ENCODE results near the gene SOCS6.
"Not testable (repeated sequence)": the region's sequence is repeated elsewhere in the genome, so short reads cannot be mapped to it uniquely, and the experiment has no call there.

The SOCS6 gene

DNA sequence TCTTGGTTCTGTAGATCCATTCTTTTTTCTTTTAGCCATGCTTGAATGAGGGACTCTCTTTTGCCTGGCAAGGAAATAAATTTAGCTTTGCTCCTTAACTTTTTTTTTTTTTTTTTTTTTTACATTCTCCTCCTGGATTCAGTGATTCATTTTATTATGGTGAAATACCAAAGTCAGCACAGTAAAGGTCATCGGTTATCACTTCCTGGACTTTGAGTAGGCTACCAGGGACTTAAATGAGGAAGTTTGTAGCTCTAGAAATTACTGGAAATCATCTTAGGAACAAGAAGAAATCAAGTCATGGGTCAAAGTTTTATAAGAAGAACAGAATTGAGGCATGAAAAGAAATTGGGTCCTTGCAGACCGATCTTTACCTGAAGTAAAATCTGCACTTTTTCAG lies 75.0 kb downstream of the SOCS6 start:
- no peak for DNase-seq

DNA sequence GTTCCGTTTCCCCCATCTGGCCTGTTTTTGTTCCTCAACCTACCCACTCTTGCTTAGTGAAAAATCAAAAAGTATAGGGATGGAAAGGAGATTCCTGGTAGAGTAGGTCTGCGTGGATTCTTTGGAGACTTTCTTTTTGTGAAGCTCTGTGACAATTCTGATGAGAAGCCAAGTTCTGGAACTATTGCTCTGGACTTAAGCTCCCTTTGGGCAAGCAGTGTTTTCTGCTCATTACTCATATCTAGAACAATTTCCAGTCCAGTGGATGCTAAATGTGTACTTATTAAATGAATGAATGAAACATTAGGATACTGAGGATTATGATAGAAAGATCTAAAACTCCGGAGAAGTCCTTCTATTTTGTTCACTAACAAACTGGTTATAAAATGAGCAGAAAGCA lies 76.5 kb downstream of the SOCS6 start:
- DNase-seq = no peak

DNA sequence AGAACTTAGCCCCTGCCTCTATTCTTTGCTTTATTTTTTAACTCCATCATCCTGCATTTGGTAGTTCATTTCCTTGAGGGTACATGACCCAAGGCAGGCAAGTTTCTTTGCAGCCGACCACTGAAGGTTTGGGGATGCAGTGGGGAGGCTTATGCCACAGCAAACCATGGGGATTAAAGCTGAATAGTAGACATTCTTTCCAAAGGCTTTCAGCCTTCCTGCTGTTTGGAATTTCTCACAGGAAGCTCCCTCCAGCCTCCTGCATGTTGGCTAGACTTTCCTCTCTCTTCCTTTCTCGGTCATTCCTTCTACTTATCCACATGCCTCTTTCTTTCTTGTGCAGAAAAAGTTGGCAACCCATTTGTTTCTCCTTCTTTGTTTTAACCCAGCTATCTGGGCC lies 77.3 kb downstream of the SOCS6 start:
- DNase-seq = no peak

DNA sequence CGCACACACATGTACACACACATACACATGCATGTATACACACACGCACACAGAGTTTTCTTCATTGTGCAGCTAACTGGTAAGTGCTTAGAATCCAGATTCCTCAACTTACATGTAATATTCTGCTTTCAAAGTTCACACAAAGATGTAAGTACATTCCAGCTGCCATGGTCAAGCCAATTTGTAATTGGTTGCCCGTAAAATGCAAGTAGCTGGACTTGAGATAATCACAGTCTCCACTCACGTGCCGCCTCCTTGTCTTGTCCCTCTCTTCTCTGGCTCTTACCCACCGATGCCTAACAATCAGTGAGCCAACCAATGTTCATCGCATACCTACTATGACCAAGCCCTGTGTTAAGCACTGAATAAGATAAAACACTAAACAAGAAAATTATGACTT lies 77.8 kb downstream of the SOCS6 start:
- no peak for DNase-seq

DNA sequence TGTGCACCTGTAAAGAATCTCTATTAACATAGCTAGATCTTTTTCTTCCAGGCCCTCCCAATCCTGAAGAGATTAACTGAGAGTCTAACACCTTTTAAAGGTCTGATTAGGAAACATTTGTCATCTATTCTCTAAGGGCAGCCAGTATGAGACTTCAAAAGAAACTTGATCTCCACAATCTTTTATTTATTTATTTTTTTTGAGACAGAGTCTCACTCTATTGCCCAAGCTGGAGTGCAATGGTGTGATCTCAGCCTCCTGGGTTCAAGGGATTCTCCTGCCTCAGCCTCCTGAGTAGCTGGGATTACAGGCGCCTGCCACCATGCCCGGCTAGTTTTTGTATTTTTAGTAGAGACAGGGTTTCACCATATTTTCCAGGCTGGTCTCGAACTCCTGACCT lies 78.5 kb downstream of the SOCS6 start:
- DNase-seq = not testable (repeated sequence)

DNA sequence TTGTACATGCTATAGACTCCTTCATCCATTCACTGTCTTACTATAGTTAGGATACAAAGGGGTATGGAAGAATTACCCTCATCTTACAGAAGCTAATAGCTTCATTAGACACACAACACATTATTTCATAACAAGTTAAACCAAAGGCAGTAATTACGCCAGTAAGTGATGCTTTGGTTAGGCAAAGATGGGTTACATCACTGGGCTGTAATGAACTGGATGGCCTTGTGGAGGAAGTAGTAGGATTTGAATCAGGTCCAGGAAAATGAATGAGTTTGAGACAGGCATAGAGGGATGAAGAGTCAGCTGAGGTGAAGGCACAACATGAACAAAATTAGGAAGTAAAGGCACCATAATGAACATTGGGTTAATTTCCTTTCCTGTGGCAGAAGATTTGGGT lies 80.1 kb downstream of the SOCS6 start:
- no peak for DNase-seq

DNA sequence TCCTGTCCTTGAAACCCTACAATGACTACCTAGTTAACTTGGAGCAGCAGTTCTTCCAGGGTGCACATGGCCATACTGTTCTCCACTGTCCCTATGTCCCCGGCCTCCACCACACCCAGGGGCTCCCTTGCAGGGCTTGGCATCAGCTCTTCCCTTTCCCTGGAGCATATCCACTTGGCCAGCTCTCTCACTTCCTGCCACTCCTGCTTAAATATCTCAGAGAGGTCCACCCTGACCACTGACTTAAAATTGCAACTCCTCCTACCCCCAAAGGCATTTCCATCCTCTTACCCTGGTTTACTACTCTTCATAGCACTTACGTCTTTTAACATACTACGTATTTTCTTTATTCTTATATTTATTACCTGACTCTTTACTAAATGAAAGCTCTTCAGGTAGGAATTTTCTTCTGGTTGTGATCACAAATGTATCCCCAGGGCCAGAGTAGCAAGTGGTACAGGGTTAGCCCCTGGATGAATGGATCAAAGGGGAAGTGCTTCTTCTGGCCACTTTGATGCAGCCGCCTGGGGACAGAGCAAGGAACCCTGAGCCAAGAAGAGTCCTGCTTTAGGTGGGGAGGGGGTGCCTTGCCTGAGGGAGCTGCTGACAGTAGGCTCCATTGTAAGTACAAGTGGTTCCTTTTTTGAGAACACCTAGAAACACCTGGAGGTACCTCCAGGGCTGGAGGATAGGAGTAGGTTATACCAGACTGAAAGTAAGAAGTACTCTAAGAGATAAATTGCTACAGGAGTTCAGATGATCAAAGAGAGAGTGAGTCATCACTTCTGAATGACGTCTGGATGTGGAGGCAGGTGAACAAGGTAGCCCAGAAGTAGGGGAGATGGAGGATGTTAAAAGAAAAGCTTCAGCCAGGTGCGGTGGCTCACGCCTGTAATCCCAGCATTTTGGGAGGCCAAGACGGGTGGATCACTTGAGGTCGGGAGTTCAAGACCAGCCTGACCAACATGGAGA lies 82.2 kb downstream of the SOCS6 start:
- DNase-seq = no peak

DNA sequence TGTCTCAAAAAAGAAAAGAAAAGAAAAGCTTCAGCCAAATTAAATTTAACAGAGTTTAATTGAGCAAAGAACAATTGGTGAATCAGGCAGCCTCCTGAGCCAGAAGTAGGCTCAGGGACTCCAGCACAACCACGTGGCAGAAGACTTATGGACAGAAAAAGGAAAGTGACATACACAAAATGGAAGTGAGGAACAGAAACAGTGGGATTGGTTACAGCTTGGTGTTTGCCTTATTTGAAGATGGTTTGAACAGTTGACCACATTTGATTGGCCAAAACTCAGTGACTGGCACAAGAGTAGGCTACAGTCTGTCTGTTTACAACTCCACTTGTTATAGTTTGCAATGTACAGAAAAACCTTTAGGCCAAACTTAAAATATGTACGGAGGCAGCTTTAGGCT lies 83.1 kb downstream of the SOCS6 start:
- no peak for DNase-seq

DNA sequence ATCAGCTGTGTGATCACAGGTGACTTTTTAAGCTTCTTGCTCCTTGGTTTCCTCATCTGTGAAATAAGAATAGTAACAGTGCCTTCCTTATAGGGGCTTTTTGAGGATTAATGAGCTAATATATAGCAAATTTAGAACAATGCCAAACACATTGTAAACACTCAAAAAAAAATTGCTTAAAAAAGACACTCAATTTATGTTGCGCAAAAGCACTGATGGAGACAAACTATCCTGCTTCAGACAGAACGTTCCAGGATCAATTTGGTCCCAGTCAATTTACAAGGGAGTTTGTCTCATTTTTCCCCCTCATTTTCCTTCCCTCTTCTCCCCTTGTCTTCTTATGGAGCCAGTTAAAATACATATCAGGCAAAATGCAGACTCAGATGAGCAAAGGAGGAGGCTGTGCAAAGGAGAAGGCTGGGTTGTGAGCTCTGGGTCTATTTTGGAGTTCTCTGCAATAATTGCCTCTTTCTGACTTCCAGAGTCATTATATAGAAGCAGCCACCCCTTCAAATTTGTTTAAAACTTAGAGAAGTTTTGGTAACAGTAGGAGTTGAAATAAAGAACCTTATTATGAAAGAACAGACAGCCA lies 83.7 kb downstream of the SOCS6 start:
- no peak for DNase-seq

DNA sequence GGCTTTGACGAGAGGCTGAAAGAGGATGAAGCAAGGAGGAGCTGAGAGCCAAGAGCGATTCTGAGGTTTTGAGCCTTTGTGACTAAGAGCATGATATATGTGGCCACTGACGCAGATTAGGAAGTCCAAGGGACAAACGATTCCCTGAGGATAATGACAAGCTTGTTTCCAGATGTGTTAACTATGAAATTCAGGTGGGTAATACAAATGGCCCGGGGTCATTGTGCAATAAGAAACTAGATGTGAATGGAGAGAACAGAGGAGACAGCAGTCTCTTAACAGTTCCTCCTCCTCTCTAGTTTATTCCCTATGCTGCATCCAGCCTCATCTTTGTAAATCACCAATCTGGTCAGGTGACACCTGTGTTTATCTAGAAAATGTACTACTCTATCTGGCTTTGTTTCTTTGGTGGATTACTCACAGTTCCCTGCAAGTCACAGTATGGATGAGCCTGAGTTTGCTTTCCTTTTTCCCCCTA lies 84.2 kb downstream of the SOCS6 start:
- no peak for DNase-seq

DNA sequence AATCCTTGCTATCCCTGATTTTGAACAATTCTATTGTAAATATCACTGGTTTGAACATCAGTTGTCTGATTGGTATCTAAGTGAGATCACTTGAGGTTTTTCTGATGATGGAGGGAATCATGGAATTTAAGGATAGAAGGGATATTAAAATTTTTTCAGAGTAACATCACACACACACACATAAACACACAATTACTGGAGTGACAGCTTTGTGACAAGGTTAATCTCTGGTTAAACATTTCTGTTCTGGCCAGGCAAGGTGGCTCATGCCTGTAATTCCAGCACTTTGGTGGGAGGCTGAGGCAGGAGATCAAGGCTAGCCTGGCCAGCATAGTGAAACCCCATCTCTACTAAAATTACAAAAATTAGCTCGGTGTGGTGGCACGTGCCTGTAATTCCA lies 85.3 kb downstream of the SOCS6 start:
- no peak for DNase-seq

DNA sequence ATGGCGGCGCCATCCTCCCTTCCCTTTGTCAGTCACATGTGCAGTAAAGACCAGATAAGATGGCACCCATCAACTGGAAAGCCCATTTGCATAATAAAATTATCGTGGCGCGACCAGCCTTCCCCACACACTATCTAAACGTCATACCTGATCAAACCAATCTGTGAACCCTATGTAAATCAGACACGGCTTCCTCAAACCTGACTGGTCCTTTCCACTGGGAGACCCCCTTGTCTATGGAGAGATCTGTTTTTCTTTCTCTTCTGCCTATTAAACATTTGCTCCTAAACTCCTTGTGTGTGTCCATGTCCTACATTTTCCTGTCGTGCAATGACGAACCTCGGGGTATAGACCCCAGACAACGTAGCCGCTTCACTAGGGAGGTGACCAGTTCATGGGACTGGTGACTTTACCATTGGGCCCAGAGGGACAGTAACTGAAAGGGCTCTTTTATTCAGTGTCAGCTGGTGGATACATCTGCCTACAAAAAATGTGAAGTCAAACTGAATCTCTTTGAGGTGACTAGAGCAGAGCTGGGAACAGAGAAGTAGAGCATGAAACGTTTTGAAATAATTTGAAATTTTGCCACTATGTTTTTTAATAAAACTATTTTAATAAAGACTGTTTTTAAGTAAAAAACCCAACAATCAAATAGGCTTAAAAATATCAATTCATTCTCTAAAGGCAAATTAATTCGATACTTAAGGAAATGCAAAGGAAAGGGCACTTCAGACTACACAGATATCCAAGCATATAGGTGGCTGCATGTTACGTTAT lies 87.5 kb downstream of the SOCS6 start:
- no peak for DNase-seq

DNA sequence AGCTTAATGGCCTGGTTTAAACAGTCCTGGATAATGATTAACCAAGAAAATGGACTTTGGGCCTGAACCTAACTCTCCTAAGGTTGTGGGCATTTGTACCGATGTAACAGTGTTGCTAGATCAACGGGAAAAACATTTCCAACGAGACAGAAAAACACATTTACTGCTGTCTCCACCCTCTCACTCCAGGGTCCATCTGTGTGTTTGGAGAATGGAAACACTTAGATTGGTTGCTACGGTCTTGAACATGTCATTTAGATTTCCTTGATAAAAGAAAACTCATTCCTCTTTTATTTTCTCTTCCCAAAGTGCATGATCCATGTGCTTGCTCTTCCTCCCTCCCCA lies 88.0 kb downstream of the SOCS6 start:
- no peak for DNase-seq

DNA sequence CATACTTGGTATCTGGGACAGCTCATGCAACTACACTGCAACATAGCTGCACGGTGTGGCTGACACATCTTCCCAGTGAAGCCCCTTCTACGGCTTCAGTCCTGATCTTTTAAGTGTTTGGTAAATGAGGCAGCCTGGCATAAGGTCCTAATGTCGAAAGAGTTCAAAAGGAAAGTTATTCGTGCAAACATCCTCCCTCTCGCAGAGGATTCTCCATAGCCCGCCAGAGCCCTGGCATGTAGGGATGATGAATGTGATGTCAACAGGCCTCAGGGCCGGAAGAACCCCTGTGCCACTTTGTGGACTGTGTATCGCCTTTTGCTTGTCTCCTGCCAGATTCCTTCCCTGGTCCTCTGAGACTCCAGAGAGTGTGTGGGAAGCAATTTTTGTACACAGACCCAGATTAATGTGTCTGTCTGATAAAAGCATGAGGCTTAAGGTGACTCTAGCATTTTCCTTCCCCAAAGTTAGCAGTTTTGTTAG lies 88.5 kb downstream of the SOCS6 start:
- no peak for DNase-seq

DNA sequence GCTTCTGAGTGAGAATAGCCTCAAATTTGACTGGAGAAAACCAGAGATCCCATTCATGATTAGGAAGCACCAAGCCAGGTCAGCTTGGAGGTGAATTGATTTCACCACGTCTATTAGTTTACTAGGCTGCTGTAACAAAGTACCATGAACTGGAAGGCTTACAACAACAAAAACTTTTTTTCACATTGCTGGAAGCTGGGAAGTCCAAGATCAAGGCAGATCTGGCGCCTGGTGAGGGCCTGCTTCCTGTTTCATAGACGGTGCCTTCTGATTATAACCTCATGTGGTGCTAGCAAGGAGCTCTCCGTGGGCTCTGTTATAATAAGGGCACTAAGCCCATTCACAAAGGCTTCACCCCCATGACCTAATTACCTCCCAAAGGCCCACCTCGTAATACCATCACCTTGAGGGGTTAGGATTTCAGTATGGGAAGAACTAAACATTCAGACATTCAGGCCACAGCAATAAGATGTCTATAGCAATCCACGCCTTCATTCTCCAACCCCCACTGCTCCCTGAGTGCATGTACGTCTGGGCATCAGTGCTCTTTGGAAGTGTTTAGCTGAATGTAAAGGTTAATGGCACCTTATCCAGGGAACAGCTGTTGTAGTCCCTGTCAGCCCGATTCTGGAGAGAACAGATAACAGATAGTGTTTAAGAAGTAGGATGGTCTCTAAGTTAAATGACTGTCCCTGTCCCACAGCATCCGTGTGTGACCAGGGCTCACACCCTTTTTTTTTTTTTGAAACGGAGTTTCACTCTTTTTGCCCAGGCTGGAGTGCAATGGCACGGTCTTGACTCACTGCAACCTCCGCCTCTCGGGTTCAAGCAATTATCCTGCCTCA lies 89.2 kb downstream of the SOCS6 start:
- no peak for DNase-seq
